Measurements from ENCODE around the gene HSP90AA1.
"Not testable (repeated sequence)": the region's sequence is repeated elsewhere in the genome, so short reads cannot be mapped to it uniquely, and the experiment has no call there.

HSP90AA1 gene

GRCh38 chr14:102090713-102091112 lies 3.9 kb upstream of the HSP90AA1 start:
- Histone ChIP-seq H3K9ac (ENCODE audit: low read depth, low read length) (no peak overlapping the region), H3K4me3 (ENCODE audit: low read depth, low read length) (no peak overlapping the region), H3K4me1 (ENCODE audit: control insufficient read depth, insufficient read depth, low read length) (peaks cover 4% of the 10 kb centered on the region), H3K27me3 (ENCODE audit: control insufficient read depth, insufficient read depth, low read length) (no peaks in the 10 kb centered on the region), H3K36me3 (ENCODE audit: control insufficient read depth, insufficient read depth, low read length) (peaks cover 1% of the 10 kb centered on the region), H3K9me3 (ENCODE audit: control insufficient read depth, insufficient read depth, low read length) (no peaks in the 10 kb centered on the region)

DNA sequence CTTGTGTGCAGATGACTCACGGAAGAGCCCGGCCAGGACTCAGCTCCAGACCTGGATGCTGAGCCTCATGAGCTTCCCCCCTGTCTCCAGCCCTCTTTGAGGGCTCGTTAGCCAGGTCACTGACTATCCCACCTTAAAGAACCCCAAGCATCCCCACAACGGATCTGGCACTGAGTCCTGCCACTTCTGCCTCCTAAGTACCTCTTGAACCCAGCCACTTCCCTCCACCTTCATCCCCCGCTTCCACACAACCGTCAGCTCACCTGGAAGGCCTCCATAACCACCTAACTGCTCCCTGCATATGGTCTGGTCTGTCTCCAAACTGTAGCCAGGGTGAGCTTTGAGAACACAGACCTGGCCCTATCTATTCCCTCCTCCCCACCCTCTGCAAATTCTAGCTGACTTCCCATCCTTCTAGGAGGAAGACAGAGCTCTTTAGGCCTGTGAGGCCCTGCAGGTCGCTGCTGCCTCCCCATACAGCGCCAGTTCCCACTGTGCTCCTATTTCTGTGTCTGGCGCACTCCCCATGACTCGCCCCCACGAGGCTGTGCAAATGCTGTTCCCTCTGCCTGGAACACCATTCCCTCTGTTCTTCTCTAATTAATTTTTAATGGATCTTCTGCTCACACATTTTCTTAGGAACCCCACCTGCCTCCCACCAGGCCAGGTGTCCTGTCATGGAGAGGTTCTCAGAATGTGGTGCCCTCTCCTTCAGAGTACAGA lies 2.9 kb upstream of the HSP90AA1 start:
- peaks cover 9% of the 10 kb centered on the region for H3K36me3 ChIP-seq (ENCODE audit: control insufficient read depth, insufficient read depth, low read length)
- no peak overlapping the region for H3K4me3 ChIP-seq (ENCODE audit: low read depth, low read length)
- no peak overlapping the region for H3K9ac ChIP-seq (ENCODE audit: low read depth, low read length)
- H3K9me3 ChIP-seq (ENCODE audit: control insufficient read depth, insufficient read depth, low read length), result no peaks in the 10 kb centered on the region
- no peaks in the 10 kb centered on the region for H3K27me3 ChIP-seq (ENCODE audit: control insufficient read depth, insufficient read depth, low read length)
- H3K4me1 ChIP-seq (ENCODE audit: control insufficient read depth, insufficient read depth, low read length), result peaks cover 3% of the 10 kb centered on the region

DNA sequence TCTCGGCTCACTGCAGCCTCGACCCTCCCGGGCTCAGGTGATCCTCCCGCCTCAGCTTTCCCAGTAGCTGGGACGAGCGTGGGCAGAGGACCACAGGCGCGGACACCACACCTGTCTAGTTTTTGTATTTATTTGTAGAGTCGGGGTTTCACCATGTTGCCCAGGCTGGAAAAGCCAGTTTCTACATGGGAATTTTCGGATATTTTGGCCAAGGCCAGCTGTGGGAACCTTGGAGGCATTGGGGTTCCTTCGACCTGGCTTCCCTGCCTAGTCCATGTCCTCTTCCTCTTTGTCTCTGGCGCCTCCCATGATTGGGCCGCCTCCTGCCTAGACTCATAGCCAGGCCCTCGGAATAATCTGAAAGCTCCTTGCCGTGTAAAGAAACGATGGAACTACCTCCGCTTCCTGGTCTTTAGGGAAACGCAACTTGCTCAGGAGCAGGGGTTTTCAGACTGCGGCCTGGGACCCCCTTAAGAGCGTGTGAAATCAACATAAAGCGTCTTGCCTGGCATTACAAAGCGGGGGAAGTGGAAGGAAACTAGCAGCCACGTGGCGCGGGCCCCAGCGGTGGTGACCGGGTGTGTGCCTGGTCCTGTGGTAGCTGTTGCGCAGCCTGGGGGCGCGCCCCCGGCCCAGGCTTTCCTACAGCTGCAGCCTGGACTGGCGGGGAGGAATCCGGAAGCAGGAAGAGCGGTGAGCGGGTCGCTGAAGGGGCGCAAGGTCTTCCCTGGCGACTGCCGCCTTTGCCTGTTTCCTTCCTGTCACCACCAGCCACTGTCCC lies 1.4 kb upstream of the HSP90AA1 start:
- peak overlapping the region; percentile 74 for H3K4me3 ChIP-seq (ENCODE audit: low read depth, low read length)
- peak overlapping the region; percentile 94 for H3K9ac ChIP-seq (ENCODE audit: low read depth, low read length)
- peaks cover 24% of the 10 kb centered on the region for H3K36me3 ChIP-seq (ENCODE audit: control insufficient read depth, insufficient read depth, low read length)
- H3K4me1 ChIP-seq (ENCODE audit: control insufficient read depth, insufficient read depth, low read length), result peaks cover 3% of the 10 kb centered on the region
- H3K9me3 ChIP-seq (ENCODE audit: control insufficient read depth, insufficient read depth, low read length), result no peaks in the 10 kb centered on the region
- no peaks in the 10 kb centered on the region for H3K27me3 ChIP-seq (ENCODE audit: control insufficient read depth, insufficient read depth, low read length)

DNA sequence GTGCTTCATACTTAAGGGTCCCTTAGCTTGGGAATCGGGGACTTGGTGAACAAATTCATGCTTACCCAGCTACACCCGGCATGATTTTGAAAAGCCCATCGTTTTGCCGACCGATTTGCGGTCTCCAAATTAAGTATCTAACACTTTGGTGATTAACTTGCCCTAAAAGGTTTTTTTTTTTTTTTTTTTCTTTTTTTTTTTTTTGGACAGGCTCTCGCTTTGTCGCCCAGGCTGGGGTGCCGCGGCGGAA lies 843 bp upstream of the HSP90AA1 start:
- H3K9ac ChIP-seq (ENCODE audit: low read depth, low read length), result peak overlapping the region; percentile 94
- H3K4me3 ChIP-seq (ENCODE audit: low read depth, low read length), result peak overlapping the region; percentile 74
- H3K27me3 ChIP-seq (ENCODE audit: control insufficient read depth, insufficient read depth, low read length), result no peaks in the 10 kb centered on the region
- H3K4me1 ChIP-seq (ENCODE audit: control insufficient read depth, insufficient read depth, low read length), result peaks cover 3% of the 10 kb centered on the region
- H3K36me3 ChIP-seq (ENCODE audit: control insufficient read depth, insufficient read depth, low read length), result peaks cover 29% of the 10 kb centered on the region
- H3K9me3 ChIP-seq (ENCODE audit: control insufficient read depth, insufficient read depth, low read length), result no peaks in the 10 kb centered on the region

GRCh38 chr14:102086709-102086971 lies 204 bp downstream of the HSP90AA1 start:
- Histone ChIP-seq H3K4me3 (ENCODE audit: low read depth, low read length) (peak overlapping the region; percentile 88), H3K36me3 (ENCODE audit: control insufficient read depth, insufficient read depth, low read length) (peaks cover 39% of the 10 kb centered on the region), H3K27me3 (ENCODE audit: control insufficient read depth, insufficient read depth, low read length) (no peaks in the 10 kb centered on the region), H3K9ac (ENCODE audit: low read depth, low read length) (no peak overlapping the region), H3K9me3 (ENCODE audit: control insufficient read depth, insufficient read depth, low read length) (no peaks in the 10 kb centered on the region), H3K4me1 (ENCODE audit: control insufficient read depth, insufficient read depth, low read length) (peaks cover 3% of the 10 kb centered on the region)

DNA sequence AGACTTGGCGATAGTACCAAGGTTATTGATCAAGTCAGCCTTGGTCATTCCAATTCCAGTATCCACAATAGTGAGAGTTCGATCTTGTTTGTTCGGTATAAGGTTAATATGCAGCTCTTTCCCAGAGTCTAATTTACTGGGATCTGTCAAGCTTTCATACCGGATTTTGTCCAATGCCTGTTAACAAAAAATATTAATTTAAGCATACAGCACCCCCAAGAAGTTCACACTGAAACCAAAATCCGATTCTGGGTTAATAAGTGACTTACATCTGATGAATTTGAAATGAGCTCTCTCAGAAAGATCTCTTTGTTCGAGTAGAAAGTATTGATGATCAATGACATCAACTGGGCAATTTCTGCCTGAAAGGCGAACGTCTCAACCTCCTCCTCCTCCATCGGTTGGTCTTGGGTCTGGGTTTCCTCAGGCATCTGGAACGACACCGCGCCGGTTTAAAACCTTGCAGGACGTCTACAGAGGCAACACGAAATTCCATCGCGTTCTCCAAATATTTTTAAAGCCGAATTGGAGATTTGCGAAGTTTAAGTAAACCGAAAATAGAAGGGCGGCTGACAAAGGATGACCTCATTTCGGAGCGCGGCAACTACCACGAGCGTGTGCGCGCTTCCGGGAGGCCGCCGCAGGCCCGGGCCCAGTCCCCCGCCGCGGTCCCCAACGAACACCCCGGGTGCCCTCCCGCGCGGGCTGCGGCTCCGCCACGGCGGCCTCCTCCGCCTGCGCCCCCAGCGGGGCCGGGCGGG lies 716 bp downstream of the HSP90AA1 start:
- Histone ChIP-seq H3K36me3 (ENCODE audit: control insufficient read depth, insufficient read depth, low read length) (peaks cover 44% of the 10 kb centered on the region), H3K9ac (ENCODE audit: low read depth, low read length) (peak overlapping the region; percentile 91), H3K4me1 (ENCODE audit: control insufficient read depth, insufficient read depth, low read length) (peaks cover 3% of the 10 kb centered on the region), H3K4me3 (ENCODE audit: low read depth, low read length) (peak overlapping the region; percentile 88), H3K27me3 (ENCODE audit: control insufficient read depth, insufficient read depth, low read length) (no peaks in the 10 kb centered on the region), H3K9me3 (ENCODE audit: control insufficient read depth, insufficient read depth, low read length) (no peaks in the 10 kb centered on the region)

DNA sequence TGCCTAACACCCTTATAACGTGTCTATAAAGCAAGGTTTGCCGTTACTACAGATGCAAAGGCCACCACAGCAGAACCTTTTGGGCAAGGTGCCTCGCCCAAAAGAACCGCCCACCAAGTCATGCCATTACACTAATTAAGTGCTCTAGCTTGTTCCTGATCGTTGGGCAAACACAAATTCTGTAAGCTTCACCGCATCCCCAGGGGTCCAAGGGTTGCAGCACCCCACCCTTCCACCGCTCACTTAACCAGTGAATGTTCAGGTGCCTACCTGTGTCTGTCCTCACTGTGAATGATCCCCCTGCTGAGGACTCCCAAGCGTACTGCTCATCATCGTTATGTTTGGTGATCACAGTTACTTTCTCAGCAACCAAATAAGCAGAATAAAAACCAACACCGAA lies 1.4 kb downstream of the HSP90AA1 start:
- Histone ChIP-seq H3K4me1 (ENCODE audit: control insufficient read depth, insufficient read depth, low read length) (peaks cover 3% of the 10 kb centered on the region), H3K27me3 (ENCODE audit: control insufficient read depth, insufficient read depth, low read length) (no peaks in the 10 kb centered on the region), H3K36me3 (ENCODE audit: control insufficient read depth, insufficient read depth, low read length) (peaks cover 51% of the 10 kb centered on the region), H3K9me3 (ENCODE audit: control insufficient read depth, insufficient read depth, low read length) (no peaks in the 10 kb centered on the region), H3K4me3 (ENCODE audit: low read depth, low read length) (peak overlapping the region; percentile 88), H3K9ac (ENCODE audit: low read depth, low read length) (no peak overlapping the region)

DNA sequence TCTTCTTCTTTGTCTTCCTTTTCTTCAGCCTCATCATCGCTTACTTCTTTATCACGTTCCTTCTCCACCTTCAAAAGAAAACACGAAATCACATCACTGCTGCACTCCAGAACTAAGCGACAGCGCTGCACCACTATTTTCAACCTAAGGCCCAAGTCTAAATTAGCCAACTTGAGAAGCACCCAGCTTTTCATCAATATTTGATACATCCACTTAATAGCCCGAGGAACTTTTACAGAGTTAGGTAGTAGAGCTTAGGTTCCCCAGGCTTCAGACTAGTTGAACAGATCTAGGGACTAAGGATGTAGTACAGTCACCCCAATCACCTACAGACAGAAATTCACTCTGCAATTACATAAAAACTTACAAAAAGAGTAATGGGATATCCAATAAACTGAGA lies 1.9 kb downstream of the HSP90AA1 start:
- Histone ChIP-seq H3K4me3 (ENCODE audit: low read depth, low read length) (peak overlapping the region; percentile 88), H3K9ac (ENCODE audit: low read depth, low read length) (no peak overlapping the region), H3K27me3 (ENCODE audit: control insufficient read depth, insufficient read depth, low read length) (no peaks in the 10 kb centered on the region), H3K36me3 (ENCODE audit: control insufficient read depth, insufficient read depth, low read length) (peaks cover 56% of the 10 kb centered on the region), H3K4me1 (ENCODE audit: control insufficient read depth, insufficient read depth, low read length) (peaks cover 3% of the 10 kb centered on the region), H3K9me3 (ENCODE audit: control insufficient read depth, insufficient read depth, low read length) (no peaks in the 10 kb centered on the region)

- H3K9ac ChIP-seq (ENCODE audit: low read depth, low read length); H3K9me3 ChIP-seq (ENCODE audit: control insufficient read depth, insufficient read depth, low read length); H3K4me1 ChIP-seq (ENCODE audit: control insufficient read depth, insufficient read depth, low read length); H3K27me3 ChIP-seq (ENCODE audit: control insufficient read depth, insufficient read depth, low read length): not testable (repeated sequence)
- H3K4me3 ChIP-seq (ENCODE audit: low read depth, low read length), result peak overlapping the region; percentile 88
- peaks cover 59% of the 10 kb centered on the region for H3K36me3 ChIP-seq (ENCODE audit: control insufficient read depth, insufficient read depth, low read length)
Observed at GRCh38 chr14:102084522-102084921, 2.3 kb downstream of the HSP90AA1 start.

- Histone ChIP-seq H3K4me3 (ENCODE audit: low read depth, low read length) (no peak overlapping the region), H3K36me3 (ENCODE audit: control insufficient read depth, insufficient read depth, low read length) (peaks cover 67% of the 10 kb centered on the region), H3K9ac (ENCODE audit: low read depth, low read length) (no peak overlapping the region), H3K9me3 (ENCODE audit: control insufficient read depth, insufficient read depth, low read length) (no peaks in the 10 kb centered on the region), H3K4me1 (ENCODE audit: control insufficient read depth, insufficient read depth, low read length) (no peaks in the 10 kb centered on the region), H3K27me3 (ENCODE audit: control insufficient read depth, insufficient read depth, low read length) (no peaks in the 10 kb centered on the region)
Observed at GRCh38 chr14:102081231-102082080, 5.4 kb downstream of the HSP90AA1 start.

DNA sequence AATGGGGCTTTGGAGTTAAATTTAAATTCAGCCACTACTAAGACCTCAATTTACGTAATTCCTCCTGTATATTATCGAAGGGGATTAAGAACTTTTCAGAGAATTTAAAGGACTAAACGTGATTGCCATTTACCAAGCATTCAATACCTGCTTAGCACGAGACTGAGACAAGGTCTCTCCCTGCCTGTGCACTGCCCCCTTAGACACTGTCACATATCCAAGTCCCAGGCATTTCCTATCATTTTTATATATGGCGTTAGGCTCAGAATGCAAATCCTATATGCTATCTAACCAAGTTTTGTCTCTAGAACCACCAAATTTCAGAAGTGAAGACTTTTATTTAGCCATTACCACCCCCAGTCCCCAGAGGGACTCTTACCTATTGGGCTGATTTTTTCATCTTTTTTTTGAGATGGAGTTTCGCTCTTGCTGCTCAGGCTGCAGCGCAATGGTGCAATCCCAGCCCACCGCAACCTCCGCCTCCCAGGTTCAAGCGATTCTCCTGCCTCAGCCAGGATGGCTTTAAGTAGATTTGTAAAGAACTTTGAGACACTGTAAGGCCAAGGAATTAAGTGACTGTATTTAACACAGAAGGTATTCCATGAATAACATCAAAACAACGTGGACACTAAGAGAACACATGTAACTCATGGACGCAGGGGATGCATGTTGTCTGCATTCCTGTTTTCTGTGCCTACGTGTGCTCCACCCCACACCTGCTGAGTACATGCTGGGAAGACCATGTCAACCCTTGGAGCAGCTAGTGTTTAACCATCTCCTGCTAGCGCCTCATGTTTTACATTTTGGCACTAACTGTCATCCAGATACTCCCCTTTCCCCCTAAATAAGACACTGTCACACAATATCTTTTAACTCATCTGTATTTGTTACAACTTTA lies 6.4 kb downstream of the HSP90AA1 start:
- Histone ChIP-seq H3K9ac (ENCODE audit: low read depth, low read length) (no peak overlapping the region), H3K36me3 (ENCODE audit: control insufficient read depth, insufficient read depth, low read length) (peaks cover 63% of the 10 kb centered on the region), H3K4me3 (ENCODE audit: low read depth, low read length) (no peak overlapping the region), H3K4me1 (ENCODE audit: control insufficient read depth, insufficient read depth, low read length) (no peaks in the 10 kb centered on the region), H3K9me3 (ENCODE audit: control insufficient read depth, insufficient read depth, low read length) (no peaks in the 10 kb centered on the region), H3K27me3 (ENCODE audit: control insufficient read depth, insufficient read depth, low read length) (no peaks in the 10 kb centered on the region)
